ENCODE measurements around the gene RTN4RL2.

Gene RTN4RL2

DNA sequence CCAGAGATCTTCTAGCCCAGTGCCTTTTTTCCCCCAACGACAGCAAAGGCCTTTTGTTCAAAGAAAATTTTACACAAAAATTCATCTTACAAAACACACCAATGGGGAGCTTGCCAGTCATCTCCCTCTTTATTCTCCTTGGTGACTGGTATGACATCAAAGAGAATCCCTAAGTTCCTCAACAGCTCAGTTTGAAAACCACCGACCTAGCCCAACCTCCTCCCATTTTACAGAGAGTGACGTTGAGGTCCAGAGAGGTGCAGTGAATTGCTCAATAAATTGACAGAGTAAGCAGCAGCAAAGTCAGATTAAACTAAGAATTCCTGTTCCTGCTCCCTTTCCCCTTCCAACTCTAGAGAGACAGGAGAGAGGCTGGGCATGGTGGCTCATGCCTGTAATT, 41.2 kb upstream of the RTN4RL2 start:
- Histone ChIP-seq H4K20me1 (ENCODE audit: low read depth, low read length) (no peaks in the 10 kb centered on the region; the same call in 1 of the 2 replicates), H2AFZ (ENCODE audit: low read depth, low read length, severe bottlenecking) (no peak overlapping the region), H3K4me3 (ENCODE audit: insufficient read depth, low read length, poor library complexity, severe bottlenecking) (no peak overlapping the region), H3K4me2 (ENCODE audit: low read depth, low read length, poor library complexity, severe bottlenecking) (no peak overlapping the region), H3K9ac (ENCODE audit: low read length) (no peak overlapping the region), H3K79me2 (ENCODE audit: insufficient read depth, low read length) (peaks cover 35% of the 10 kb centered on the region), H3K9me2 (replicated peaks; ENCODE audit: insufficient read depth, low read length) (no peaks in the 10 kb centered on the region), H3K36me3 (ENCODE audit: low read length) (peaks cover 60% of the 10 kb centered on the region), H3F3A (ENCODE audit: insufficient read depth) (peaks cover 1% of the 10 kb centered on the region; the same call in 1 of the 2 replicates), H3K9me3 (ENCODE audit: insufficient read depth, low read length) (no peaks in the 10 kb centered on the region), H3K27me3 (ENCODE audit: low read length) (no peaks in the 10 kb centered on the region), H3K27ac (ENCODE audit: low read depth, low read length) (no peak overlapping the region)
- no peak for TF ChIP-seq EZH2phosphoT487 (conservative IDR thresholded peaks at IDR 0.05; ENCODE audit: low read length)
- TF ChIP-seq, protein P1, sequence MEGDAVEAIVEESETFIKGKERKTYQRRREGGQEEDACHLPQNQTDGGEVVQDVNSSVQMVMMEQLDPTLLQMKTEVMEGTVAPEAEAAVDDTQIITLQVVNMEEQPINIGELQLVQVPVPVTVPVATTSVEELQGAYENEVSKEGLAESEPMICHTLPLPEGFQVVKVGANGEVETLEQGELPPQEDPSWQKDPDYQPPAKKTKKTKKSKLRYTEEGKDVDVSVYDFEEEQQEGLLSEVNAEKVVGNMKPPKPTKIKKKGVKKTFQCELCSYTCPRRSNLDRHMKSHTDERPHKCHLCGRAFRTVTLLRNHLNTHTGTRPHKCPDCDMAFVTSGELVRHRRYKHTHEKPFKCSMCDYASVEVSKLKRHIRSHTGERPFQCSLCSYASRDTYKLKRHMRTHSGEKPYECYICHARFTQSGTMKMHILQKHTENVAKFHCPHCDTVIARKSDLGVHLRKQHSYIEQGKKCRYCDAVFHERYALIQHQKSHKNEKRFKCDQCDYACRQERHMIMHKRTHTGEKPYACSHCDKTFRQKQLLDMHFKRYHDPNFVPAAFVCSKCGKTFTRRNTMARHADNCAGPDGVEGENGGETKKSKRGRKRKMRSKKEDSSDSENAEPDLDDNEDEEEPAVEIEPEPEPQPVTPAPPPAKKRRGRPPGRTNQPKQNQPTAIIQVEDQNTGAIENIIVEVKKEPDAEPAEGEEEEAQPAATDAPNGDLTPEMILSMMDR (IDR thresholded peaks at IDR 0.05; ENCODE audit: insufficient read depth, low read length, poor library complexity, severe bottlenecking): no peak

DNA sequence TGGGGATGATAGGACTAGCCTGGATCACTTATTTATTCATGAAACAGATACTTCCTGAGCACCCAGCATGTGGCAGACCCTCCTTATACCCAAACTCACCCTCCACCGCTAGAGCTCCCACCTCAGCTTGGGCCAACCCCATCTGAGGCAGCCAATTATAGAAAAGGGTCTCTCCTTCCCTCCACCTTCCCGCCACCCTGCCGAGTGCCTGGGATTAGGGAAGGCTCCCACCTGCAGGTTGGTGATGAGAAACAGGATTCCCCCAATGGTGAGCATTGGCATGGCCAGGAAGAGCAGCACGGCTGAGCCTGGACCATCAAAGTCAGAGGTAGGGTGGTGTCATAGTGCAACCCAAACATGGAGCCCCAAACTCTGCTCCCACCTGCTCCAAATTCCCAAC, 39.3 kb upstream of the RTN4RL2 start:
- Histone ChIP-seq H3K27ac (ENCODE audit: low read depth, low read length) (no peak overlapping the region), H3K4me2 (ENCODE audit: low read depth, low read length, poor library complexity, severe bottlenecking) (no peak overlapping the region), H3K9me3 (ENCODE audit: insufficient read depth, low read length) (no peaks in the 10 kb centered on the region), H3K9ac (ENCODE audit: low read length) (no peak overlapping the region), H3K27me3 (ENCODE audit: low read length) (no peaks in the 10 kb centered on the region), H2AFZ (ENCODE audit: low read depth, low read length, severe bottlenecking) (no peak overlapping the region), H3K4me3 (ENCODE audit: insufficient read depth, low read length, poor library complexity, severe bottlenecking) (no peak overlapping the region), H3K79me2 (ENCODE audit: insufficient read depth, low read length) (peaks cover 53% of the 10 kb centered on the region), H4K20me1 (ENCODE audit: low read depth, low read length) (no peaks in the 10 kb centered on the region; the same call in 1 of the 2 replicates), H3K9me2 (replicated peaks; ENCODE audit: insufficient read depth, low read length) (no peaks in the 10 kb centered on the region), H3K36me3 (ENCODE audit: low read length) (peaks cover 65% of the 10 kb centered on the region), H3F3A (ENCODE audit: insufficient read depth) (peaks cover 9% of the 10 kb centered on the region; the same call in 1 of the 2 replicates)
- TF ChIP-seq, protein P1 (IDR thresholded peaks at IDR 0.05; ENCODE audit: insufficient read depth, low read length, poor library complexity, severe bottlenecking): no peak
- no peak for TF ChIP-seq EZH2phosphoT487 (conservative IDR thresholded peaks at IDR 0.05; ENCODE audit: low read length)

DNA sequence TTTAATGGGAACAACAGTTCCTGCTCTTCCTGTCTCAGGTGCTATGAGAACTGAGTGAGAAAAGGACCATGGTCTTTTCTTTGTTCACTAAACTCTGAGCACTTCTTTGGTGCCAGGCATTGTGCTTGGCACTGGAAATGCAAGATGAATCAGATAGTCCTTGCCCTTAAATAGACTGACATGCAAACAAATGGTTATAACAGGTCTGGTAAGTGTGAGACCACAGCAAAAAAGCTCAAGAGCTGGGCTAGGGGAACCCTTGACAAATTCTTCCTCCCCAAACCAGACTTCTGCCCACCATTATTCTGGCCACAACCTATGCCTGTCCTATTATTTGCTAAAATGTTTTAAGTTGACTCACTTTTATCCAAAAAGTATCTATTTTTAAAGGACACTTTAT, 38.5 kb upstream of the RTN4RL2 start:
- Histone ChIP-seq H3K9me2 (replicated peaks; ENCODE audit: insufficient read depth, low read length) (no peaks in the 10 kb centered on the region), H3K9ac (ENCODE audit: low read length) (no peak overlapping the region), H3K27me3 (ENCODE audit: low read length) (no peaks in the 10 kb centered on the region), H3K4me3 (ENCODE audit: insufficient read depth, low read length, poor library complexity, severe bottlenecking) (no peak overlapping the region), H2AFZ (ENCODE audit: low read depth, low read length, severe bottlenecking) (no peak overlapping the region), H3K36me3 (ENCODE audit: low read length) (peaks cover 58% of the 10 kb centered on the region), H4K20me1 (ENCODE audit: low read depth, low read length) (no peaks in the 10 kb centered on the region; the same call in 1 of the 2 replicates), H3F3A (ENCODE audit: insufficient read depth) (peaks cover 9% of the 10 kb centered on the region; the same call in 1 of the 2 replicates), H3K9me3 (ENCODE audit: insufficient read depth, low read length) (no peaks in the 10 kb centered on the region), H3K27ac (ENCODE audit: low read depth, low read length) (no peak overlapping the region), H3K79me2 (ENCODE audit: insufficient read depth, low read length) (peaks cover 60% of the 10 kb centered on the region), H3K4me2 (ENCODE audit: low read depth, low read length, poor library complexity, severe bottlenecking) (no peak overlapping the region)
- TF ChIP-seq, protein P1 (IDR thresholded peaks at IDR 0.05; ENCODE audit: insufficient read depth, low read length, poor library complexity, severe bottlenecking): no peak
- TF ChIP-seq EZH2phosphoT487 (conservative IDR thresholded peaks at IDR 0.05; ENCODE audit: low read length): no peak

Data from SU-DHL-6 (cell line).